HL-60 (cell line): ENCODE measurements around the gene ZNF81.

ENCODE experiments used
- DNase-seq, 2 experiments: peaks; one replicate each; pipeline ENCODE4 v3.0.0-alpha.2; 2010 to 2020; ENCODE audit warnings: low read depth in 1 of 2, low spot score in 1 of 2
- H3K27ac ChIP-seq: fragments of 250-450 bp; sonication (Bioruptor Pico); replicated peaks from 2 replicates; pipeline ENCODE4 v1.5.1; 2020; ENCODE audit warnings: mild to moderate bottlenecking, moderate library complexity
- H3K27me3 ChIP-seq: fragments of 250-450 bp; sonication (Bioruptor Pico); 2 replicates; pipeline ENCODE4 v1.5.1; 2021; ENCODE audit warnings: mild to moderate bottlenecking, moderate library complexity; ENCODE audit not compliant: insufficient read depth, poor library complexity, severe bottlenecking
- H3K4me3 ChIP-seq: replicated peaks from 2 replicates; pipeline ENCODE4 v1.5.1; 2011; ENCODE audit warnings: mild to moderate bottlenecking, control low read depth, low read length; ENCODE audit not compliant: insufficient read depth
- CTCF ChIP-seq: IDR thresholded peaks from one replicate; pipeline ENCODE4 v1.5.1; 2011; ENCODE audit warnings: low read length, control low read depth, inconsistent platforms; ENCODE audit not compliant: insufficient read depth
- GABPA ChIP-seq: IDR thresholded peaks from 2 replicates; pipeline ENCODE4 v1.6.1; 2012; ENCODE audit warnings: low read depth
- POLR2AphosphoS5 ChIP-seq: IDR thresholded peaks from 2 replicates; pipeline ENCODE4 v1.6.1; 2012; ENCODE audit warnings: low read depth
- REST ChIP-seq: IDR thresholded peaks from 2 replicates; pipeline ENCODE4 v1.6.1; 2012; ENCODE audit warnings: low read depth; ENCODE audit not compliant: insufficient replicate concordance
- SPI1 ChIP-seq: IDR thresholded peaks from 2 replicates; pipeline ENCODE4 v1.6.1; 2012; ENCODE audit warnings: low read depth, mild to moderate bottlenecking, borderline replicate concordance

The ZNF81 gene

GRCh38 chrX:47878198-47878597 lies 41.5 kb downstream of the ZNF81 start:
- Histone ChIP-seq H3K27ac (no peak overlapping the region), H3K4me3 (no peak overlapping the region), H3K27me3 (no peaks in the 10 kb centered on the region)
- TF ChIP-seq CTCF (no peak), GABPA (no peak), SPI1 (no peak), REST (no peak), POLR2AphosphoS5 (no peak)
- no peak for DNase-seq

GRCh38 chrX:47879463-47879862 lies 42.8 kb downstream of the ZNF81 start:
- Histone ChIP-seq H3K27me3 (no peaks in the 10 kb centered on the region), H3K4me3 (no peak overlapping the region), H3K27ac (no peak overlapping the region)
- DNase-seq = no peak
- TF ChIP-seq GABPA (no peak), SPI1 (no peak), CTCF (no peak), REST (no peak), POLR2AphosphoS5 (no peak)

- Histone ChIP-seq H3K4me3 (no peak overlapping the region), H3K27me3 (no peaks in the 10 kb centered on the region), H3K27ac (no peak overlapping the region)
- TF ChIP-seq SPI1 = no peak
- TF ChIP-seq CTCF = no peak
- TF ChIP-seq REST = no peak
- no peak for TF ChIP-seq GABPA
- no peak for TF ChIP-seq POLR2AphosphoS5
- no peak for DNase-seq
Observed at GRCh38 chrX:47880927-47881326, 44.2 kb downstream of the ZNF81 start.
